Tibial nerve (tissue), 4 donors: ENCODE results near the gene PAIP2. TPM values are rescaled to one million over a fixed set of nuclear protein-coding genes. Genes with fewer than 3 reads are reported as not detected.

Experiments
- DNase-seq, 2 donors: peaks; one replicate each; pipeline ENCODE4 v3.0.0-alpha.2; 2019; ENCODE audit warnings: low spot score in 2 of 2
- H3K27ac ChIP-seq, 4 donors: fragments of 200-600 bp; sonication (generic) in 3 of 4; one replicate each; pipeline ENCODE4 v1.5.1; 2017 to 2019; ENCODE audit warnings: mild to moderate bottlenecking in 1 of 4
- H3K27me3 ChIP-seq, 2 donors: fragments of 200-600 bp; sonication (generic) in 1 of 2; one replicate each; pipeline versions ENCODE4 v1.5.1 to v1.6.0; 2017 to 2019
- H3K36me3 ChIP-seq, 3 donors: fragments of 200-600 bp; sonication (generic); one replicate each; pipeline ENCODE4 v1.5.1; 2018 to 2019
- H3K4me1 ChIP-seq, 4 donors: fragments of 200-600 bp; sonication (generic) in 3 of 4; one replicate each; pipeline ENCODE4 v1.5.1; 2017 to 2019
- H3K4me3 ChIP-seq, 4 donors: fragments of 200-600 bp; sonication (generic) in 3 of 4; one replicate each; pipeline ENCODE4 v1.5.1; 2017 to 2019; ENCODE audit warnings: mild to moderate bottlenecking in 1 of 4, moderate library complexity in 1 of 4
- H3K9me3 ChIP-seq, 4 donors: fragments of 200-600 bp; sonication (generic) in 3 of 4; one replicate each; pipeline ENCODE4 v1.5.1; 2017 to 2019
- EP300 ChIP-seq, 2 donors: sonication (generic); formaldehyde crosslinking; IDR thresholded peaks; one replicate each; pipeline ENCODE4 v1.6.1; 2017; ENCODE audit warnings: antibody characterized with exemption in 2 of 2, mild to moderate bottlenecking in 1 of 2
- POLR2A ChIP-seq, 2 donors: fragments of 450-650 bp; IDR thresholded peaks; one replicate each; pipeline ENCODE4 v1.6.1; 2017; ENCODE audit warnings: antibody characterized with exemption in 2 of 2, mild to moderate bottlenecking in 2 of 2, moderate library complexity in 2 of 2
- WGBS, 2 donors: methylation state at CpG; one replicate each; pipeline ENCODE4 v1.1.5; 2018; 5-methylcytosine and 5-hydroxymethylcytosine counted together
- total RNA-seq, 4 donors: library from RNA; depleted of rRNA; stranded (reverse); fragments of >200 nt; gene quantifications; one replicate each; pipeline ENCODE4 v1.1.0, GENCODE V29; 2016
- TF ChIP-seq, protein P1 (sequence below), 5 experiments: fragments of 200-600 bp in 3 of 5; fragments of 450-650 bp in 2 of 5; sonication (generic) in 3 of 5; IDR thresholded peaks; one replicate each; pipeline ENCODE4 v1.5.1; 2016 to 2019; ENCODE audit warnings: antibody characterized with exemption in 5 of 5, mild to moderate bottlenecking in 3 of 5, moderate library complexity in 2 of 5

Gene PAIP2, protein sequence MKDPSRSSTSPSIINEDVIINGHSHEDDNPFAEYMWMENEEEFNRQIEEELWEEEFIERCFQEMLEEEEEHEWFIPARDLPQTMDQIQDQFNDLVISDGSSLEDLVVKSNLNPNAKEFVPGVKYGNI
- total RNA-seq, result 10 to 100 TPM; 70.6 to 99.2 (median 87.3) TPM

DNA sequence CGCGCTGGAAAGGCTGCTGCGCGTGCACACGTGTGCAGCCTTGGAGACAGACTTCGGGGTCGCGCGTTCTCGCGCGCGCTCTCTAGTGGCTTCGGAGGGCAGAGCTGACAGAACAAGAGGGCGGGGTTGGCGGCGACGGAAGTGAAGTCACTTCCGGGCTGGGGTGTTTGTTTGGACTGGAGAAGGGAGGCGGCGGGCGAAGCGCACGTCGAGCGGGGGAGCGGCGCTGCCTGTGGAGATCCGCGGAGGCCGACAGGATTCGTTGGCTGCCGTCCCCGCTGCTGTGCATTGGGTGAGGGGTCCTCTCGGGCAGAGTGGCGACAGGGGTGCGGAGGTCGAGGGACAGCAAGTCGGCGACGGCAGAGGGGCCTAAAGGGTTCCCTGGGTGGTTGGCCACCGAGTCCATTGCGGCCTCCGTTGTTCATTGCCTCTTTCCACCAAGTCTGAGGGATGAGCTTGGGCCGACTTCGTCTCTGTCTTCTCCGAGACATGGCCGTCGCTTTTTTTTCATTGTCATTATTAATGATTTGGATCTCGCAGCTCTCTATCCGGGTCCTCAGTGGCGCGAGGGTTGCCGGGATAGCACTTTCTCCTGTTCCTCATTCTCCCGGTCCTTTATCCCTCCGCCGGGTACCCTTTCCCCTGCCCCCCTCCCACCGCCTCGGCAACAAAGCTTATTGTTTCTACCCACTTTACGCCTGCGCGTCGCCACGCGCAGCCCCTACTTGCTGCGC lies at the start of gene PAIP2:
TSS of gene PAIP2 (plus strand) at position 166 of the 734 bp plus-strand sequence. CDS start 21,931 bp downstream, outside the sequence.
- H3K36me3 ChIP-seq, result peaks cover 0 to 17% (median 0%) of the 10 kb centered on the region in 3 donors
- peaks cover 4 to 38% (median 20%) of the 10 kb centered on the region in 4 donors for H3K4me1 ChIP-seq
- TF ChIP-seq EP300 (IDR thresholded peaks at IDR 0.05), result peak; percentile 66 to 99
- TF ChIP-seq, protein P1, sequence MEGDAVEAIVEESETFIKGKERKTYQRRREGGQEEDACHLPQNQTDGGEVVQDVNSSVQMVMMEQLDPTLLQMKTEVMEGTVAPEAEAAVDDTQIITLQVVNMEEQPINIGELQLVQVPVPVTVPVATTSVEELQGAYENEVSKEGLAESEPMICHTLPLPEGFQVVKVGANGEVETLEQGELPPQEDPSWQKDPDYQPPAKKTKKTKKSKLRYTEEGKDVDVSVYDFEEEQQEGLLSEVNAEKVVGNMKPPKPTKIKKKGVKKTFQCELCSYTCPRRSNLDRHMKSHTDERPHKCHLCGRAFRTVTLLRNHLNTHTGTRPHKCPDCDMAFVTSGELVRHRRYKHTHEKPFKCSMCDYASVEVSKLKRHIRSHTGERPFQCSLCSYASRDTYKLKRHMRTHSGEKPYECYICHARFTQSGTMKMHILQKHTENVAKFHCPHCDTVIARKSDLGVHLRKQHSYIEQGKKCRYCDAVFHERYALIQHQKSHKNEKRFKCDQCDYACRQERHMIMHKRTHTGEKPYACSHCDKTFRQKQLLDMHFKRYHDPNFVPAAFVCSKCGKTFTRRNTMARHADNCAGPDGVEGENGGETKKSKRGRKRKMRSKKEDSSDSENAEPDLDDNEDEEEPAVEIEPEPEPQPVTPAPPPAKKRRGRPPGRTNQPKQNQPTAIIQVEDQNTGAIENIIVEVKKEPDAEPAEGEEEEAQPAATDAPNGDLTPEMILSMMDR (IDR thresholded peaks at IDR 0.05), result peak; percentile 81 to 95 (median 90)
- TF ChIP-seq POLR2A (IDR thresholded peaks at IDR 0.05), result peak; percentile 88 to 97
- H3K9me3 ChIP-seq, result no peaks in the 10 kb centered on the region
- peak within 1 kb of the TSS; percentile 98 to 100 (median 99) for H3K27ac ChIP-seq
- 0 to 1% methylated on average over 47 to 65 of the region's 66 CpGs for WGBS, 2 donors
- peak within 1 kb of the TSS; percentile 86 to 96 (median 90) for H3K4me3 ChIP-seq
- H3K27me3 ChIP-seq, result no peaks in the 10 kb centered on the region
- DNase-seq, result peak; percentile 95 to 97

DNA sequence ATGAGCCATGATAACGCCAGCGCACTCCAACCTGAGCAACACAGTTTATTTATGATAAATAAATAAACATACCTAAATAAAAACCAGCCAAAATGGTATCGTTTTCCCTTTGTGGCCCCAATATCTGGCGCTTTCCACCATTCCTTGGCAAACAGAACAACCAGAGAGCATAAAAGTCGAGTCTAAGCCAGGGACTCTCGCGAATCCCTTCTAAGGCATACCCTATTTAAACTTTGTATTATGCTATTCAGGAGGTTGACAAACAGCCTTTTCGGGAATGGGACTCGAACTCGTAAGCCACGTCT lies 48.5 kb upstream of the PAIP2 start:
- Histone ChIP-seq H3K4me1 (peaks cover 0 to 36% (median 30%) of the 10 kb centered on the region in 4 donors), H3K36me3 (no peaks in the 10 kb centered on the region), H3K4me3 (peak overlapping the region; percentile 78 to 98 (median 88)), H3K9me3 (no peaks in the 10 kb centered on the region), H3K27ac (peak overlapping the region; percentile 98 to 100 (median 100)), H3K27me3 (no peaks in the 10 kb centered on the region)
- no peak for DNase-seq
- 33 to 36% methylated on average over 11 of the region's 11 CpGs for WGBS, 2 donors
- TF ChIP-seq, protein P1 (IDR thresholded peaks at IDR 0.05), result no peak
- TF ChIP-seq EP300 (IDR thresholded peaks at IDR 0.05) (no peak), POLR2A (IDR thresholded peaks at IDR 0.05) (no peak)

DNA sequence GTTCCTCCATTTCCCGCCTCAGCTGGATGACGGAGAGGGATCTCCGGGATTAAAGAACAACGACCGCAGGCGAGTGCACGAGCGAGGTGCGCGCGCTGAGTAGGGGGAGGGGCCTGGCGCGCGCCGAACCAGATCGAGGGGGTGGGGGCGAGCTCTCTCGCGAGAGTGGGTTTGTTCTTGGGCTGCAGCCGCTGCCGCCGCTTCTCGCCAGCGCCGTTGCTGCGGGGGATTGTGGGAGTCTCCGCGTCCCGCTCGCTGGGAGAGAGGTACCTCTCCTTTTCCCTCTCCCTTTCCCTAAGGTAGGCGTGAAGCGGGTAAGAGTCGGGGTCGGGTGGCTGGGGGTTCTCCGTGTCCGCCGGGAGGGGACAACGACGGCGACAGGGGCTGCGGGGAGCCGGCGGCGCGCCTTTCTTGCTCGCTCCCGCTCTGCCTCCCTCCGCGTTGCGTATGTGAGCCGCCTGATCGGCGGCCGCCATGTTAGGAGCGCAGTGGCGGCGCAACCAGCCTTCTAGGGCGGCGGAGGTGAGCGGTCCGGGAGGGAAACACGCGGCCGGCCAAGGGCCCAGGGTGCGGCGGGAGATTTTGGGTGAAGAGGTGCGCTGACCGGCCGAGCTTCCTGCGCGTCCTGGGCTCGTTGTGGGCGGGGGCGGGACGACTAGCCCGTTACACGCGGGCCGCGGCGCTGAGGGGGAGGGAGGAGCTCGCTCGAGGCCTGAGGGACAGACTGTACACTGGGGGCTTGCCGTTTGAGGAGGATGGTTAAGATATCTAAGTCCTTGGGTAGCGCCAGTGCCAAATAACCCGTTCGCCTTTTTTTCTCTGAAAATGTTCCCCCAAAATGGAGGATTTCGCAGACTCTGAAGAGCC lies 47.9 kb upstream of the PAIP2 start, which contains the start of gene MATR3:
TSS of gene MATR3 (plus strand) at position 234 of the 867 bp plus-strand sequence. CDS start 13,676 bp downstream, outside the sequence.
- WGBS, 2 donors, result 1% methylated on average over 48 to 64 of the region's 88 CpGs
- H3K27me3 ChIP-seq, result no peaks in the 10 kb centered on the region
- peaks cover 0 to 42% (median 35%) of the 10 kb centered on the region in 4 donors for H3K4me1 ChIP-seq

DNA sequence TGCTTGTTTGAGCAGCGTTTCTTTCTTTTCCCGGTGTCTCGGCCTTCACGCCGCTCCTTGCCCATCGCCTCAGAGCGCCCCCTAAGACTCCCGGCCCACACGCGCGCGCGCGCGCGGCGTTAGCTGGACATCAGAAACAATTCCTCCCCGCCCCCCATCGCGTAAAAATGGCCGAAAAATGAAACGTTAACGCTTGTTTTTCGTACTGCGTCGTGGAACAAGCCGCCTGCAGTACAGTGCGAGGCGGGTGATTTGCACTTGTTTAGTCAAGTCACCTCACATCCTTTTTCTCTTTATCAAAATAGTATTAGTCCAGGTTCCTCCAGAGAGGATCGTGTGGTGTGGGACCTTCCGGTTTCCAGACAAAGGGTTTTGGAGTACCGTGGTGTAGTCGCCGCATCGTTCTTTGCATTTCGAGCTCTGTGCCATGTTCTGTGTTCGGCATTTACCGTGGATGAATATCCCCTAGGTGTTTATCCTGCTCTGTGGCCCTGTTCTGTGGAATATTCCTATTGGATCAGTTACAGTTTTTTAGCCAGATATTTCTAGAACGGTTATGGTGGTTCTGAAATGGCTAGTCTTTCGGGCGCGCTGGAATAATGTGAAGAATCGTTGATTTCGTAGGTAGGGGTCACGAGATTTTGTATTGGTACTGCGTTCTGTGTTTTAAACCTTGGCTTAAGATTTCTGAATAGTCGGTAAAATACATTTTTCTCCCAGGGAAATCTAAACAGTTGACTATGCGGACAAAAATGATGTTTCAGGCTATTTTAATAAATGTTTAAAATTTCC lies 47.1 kb upstream of the PAIP2 start:
- H3K9me3 ChIP-seq, result no peaks in the 10 kb centered on the region
- peak overlapping the region; percentile 78 to 98 (median 88) for H3K4me3 ChIP-seq
- no peaks in the 10 kb centered on the region for H3K36me3 ChIP-seq
- peak in 1 of 2 donors; percentile 19 for TF ChIP-seq POLR2A (IDR thresholded peaks at IDR 0.05)
- TF ChIP-seq EP300 (IDR thresholded peaks at IDR 0.05), result peak in 1 of 2 donors; percentile 41
- TF ChIP-seq, protein P1 (IDR thresholded peaks at IDR 0.05), result peak in 3 of 5 experiments; percentile 6 to 31 (median 30)
- peak overlapping the region; percentile 98 to 100 (median 100) for H3K27ac ChIP-seq
- WGBS, 2 donors, result 0 to 1% methylated on average over 48 of the region's 48 CpGs
- H3K27me3 ChIP-seq, result no peaks in the 10 kb centered on the region
- H3K4me1 ChIP-seq, result peaks cover 0 to 50% (median 43%) of the 10 kb centered on the region in 4 donors
- DNase-seq, result peak; percentile 72 to 80

More for the DNA sequence above, 47.9 kb upstream of the PAIP2 start, which contains the start of gene MATR3:
- Histone ChIP-seq H3K4me3 (peak within 1 kb of the TSS; percentile 78 to 98 (median 88)), H3K9me3 (no peaks in the 10 kb centered on the region), H3K36me3 (no peaks in the 10 kb centered on the region), H3K27ac (peak within 1 kb of the TSS; percentile 98 to 100 (median 100))
- peak; percentile 92 to 94 for DNase-seq
- TF ChIP-seq, protein P1 (IDR thresholded peaks at IDR 0.05), result peak in 2 of 5 experiments; percentile 43 to 44
- peak; percentile 59 to 100 for TF ChIP-seq EP300 (IDR thresholded peaks at IDR 0.05)
- TF ChIP-seq POLR2A (IDR thresholded peaks at IDR 0.05), result peak; percentile 86 to 98
